ENCODE data around the gene JMJD1C. TPM values are rescaled to one million over a fixed set of nuclear protein-coding genes. Genes with fewer than 3 reads are reported as not detected.

JMJD1C gene
- total RNA-seq, 1 experiment from 2014 or later, result 139 TPM

DNA sequence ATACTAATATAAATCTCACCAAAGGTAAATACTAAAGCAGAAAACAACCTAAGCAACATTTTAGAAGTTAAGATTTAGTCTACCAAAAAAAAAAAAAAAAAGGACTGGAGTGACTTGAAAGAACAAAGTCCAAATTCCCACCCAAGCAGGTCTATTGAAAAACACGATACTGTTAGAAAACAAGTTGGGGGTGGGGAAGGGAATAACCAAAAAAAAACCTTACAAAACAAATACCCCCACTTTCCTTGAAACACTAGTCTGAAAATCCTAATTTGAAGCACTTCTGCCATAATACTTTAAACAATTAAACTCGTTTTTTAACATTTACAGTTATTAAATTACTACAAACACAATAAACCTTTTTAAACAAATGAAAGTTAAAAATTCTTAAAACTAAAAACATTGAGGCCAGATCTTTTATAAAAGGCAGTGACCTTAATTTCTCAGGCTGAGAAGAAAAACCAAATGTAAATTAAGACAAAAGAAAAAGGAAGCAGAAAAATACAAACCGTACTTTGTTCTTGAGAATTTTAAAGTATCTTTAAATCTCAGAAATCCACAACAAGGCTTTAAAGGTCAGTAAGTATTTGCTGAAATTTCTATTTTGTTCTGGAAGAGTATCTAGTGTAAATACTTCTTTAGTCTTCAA, 197.5 kb downstream of the JMJD1C start:
- Histone ChIP-seq H3K9me3 (ENCODE audit: low read length) (no peaks in the 10 kb centered on the region), H3K27me3 (ENCODE audit: low read length) (no peaks in the 10 kb centered on the region), H3K4me1 (ENCODE audit: insufficient read depth, low read length) (peaks cover 31% of the 10 kb centered on the region), H3K9ac (ENCODE audit: low read length) (peak overlapping the region; percentile 73), H4K20me1 (ENCODE audit: low read length) (peaks cover 38% of the 10 kb centered on the region), H3K4me2 (ENCODE audit: low read length) (peak overlapping the region; percentile 80), H3K4me3 (ENCODE audit: low read length) (peak overlapping the region; percentile 69), H3K79me2 (ENCODE audit: low read length) (peaks cover 92% of the 10 kb centered on the region), H3K36me3 (ENCODE audit: low read depth, low read length) (peaks cover 1% of the 10 kb centered on the region; the same call in 1 of the 2 replicates), H3K27ac (ENCODE audit: low read length) (peak overlapping the region; percentile 76), H3F3A (ENCODE audit: low read length, unreplicated experiment) (peaks cover 42% of the 10 kb centered on the region), H3K9me2 (replicated peaks; ENCODE audit: low read length) (no peaks in the 10 kb centered on the region), H2AFZ (ENCODE audit: low read length) (peak overlapping the region; percentile 31)
- CTCF ChIA-PET, result interaction anchor here (0.6 to 3.6 kb wide), 12 partner anchors 32 to 452 kb away, joined by 3 to 14 read pairs (median 4); no protein-coding TSS in a partner anchor
- BruUV-seq (replicated peaks), result no TSS peak
- TF ChIP-seq EZH2phosphoT487 (IDR thresholded peaks at IDR 0.05; ENCODE audit: borderline replicate concordance, low read length) (no peak), EZH2 (IDR thresholded peaks at IDR 0.05; ENCODE audit: low read length, unreplicated experiment) (no peak)
- TF ChIP-seq, protein P1, sequence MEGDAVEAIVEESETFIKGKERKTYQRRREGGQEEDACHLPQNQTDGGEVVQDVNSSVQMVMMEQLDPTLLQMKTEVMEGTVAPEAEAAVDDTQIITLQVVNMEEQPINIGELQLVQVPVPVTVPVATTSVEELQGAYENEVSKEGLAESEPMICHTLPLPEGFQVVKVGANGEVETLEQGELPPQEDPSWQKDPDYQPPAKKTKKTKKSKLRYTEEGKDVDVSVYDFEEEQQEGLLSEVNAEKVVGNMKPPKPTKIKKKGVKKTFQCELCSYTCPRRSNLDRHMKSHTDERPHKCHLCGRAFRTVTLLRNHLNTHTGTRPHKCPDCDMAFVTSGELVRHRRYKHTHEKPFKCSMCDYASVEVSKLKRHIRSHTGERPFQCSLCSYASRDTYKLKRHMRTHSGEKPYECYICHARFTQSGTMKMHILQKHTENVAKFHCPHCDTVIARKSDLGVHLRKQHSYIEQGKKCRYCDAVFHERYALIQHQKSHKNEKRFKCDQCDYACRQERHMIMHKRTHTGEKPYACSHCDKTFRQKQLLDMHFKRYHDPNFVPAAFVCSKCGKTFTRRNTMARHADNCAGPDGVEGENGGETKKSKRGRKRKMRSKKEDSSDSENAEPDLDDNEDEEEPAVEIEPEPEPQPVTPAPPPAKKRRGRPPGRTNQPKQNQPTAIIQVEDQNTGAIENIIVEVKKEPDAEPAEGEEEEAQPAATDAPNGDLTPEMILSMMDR (conservative IDR thresholded peaks at IDR 0.05; ENCODE audit: low read depth, low read length), result no peak
- no peak for DNase-seq
- POLR2A ChIA-PET (ENCODE audit: unreplicated experiment), result interaction anchor here (0.6 to 2.6 kb wide), 21 partner anchors 8 to 362 kb away, joined by 3 to 19 read pairs (median 4); no protein-coding TSS in a partner anchor
- intact Hi-C loops (cut with micrococcal nuclease), result loop anchor here (2.0 to 10.0 kb wide), 5 partner anchors 167 to 1003 kb away; partner anchors contain the start of gene RTKN2
- no peak for ATAC-seq

DNA sequence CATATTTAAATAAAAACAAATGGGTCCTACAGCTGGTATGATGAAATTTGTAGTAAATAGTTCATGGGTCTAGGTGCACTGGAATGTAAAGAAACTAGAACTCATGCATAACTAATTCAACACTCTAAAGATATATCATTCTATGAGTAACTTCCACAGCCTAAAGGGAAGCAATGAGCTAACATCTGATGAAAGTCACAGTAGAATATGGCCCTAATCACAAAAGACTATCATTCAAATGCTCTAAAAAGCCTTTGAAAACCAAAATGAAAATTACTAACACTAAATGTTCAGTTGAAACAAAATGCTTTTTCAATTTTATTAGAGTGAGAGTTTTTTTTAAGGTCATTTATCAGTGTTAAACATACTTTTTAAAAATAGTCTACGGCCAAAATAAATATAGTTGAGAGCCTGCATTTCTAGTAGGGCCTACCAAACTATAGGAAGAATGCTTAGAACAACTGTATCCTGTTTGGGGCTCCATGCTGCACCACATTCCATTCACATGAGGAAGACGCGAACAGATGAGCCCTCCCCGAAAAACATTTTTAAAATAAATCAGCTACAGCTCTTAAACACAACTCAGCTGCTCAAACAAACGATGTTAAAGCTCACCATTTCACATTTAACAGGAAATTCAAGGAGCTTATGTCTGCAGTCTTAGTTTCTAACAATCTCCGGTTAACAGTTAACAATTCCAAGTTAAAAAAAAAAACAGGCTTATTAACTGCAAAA, 198.2 kb downstream of the JMJD1C start:
- peak; percentile 43 for ATAC-seq
- peak overlapping the region; percentile 69 for H3K4me3 ChIP-seq (ENCODE audit: low read length)
- H2AFZ ChIP-seq (ENCODE audit: low read length), result 0 out of 2 replicates have a peak overlapping the region, but pooled peaks have one; percentile 1
- ChIA-PET POLR2A (ENCODE audit: unreplicated experiment) (interaction anchor here (0.6 to 2.6 kb wide), 12 partner anchors 9 to 397 kb away, joined by 4 to 14 read pairs (median 7); no protein-coding TSS in a partner anchor), CTCF (interaction anchor here (0.6 to 3.6 kb wide), 6 partner anchors 31 to 452 kb away, joined by 3 to 14 read pairs (median 4); no protein-coding TSS in a partner anchor)
- DNase-seq, result peak; percentile 98
- H3K9me2 ChIP-seq (replicated peaks; ENCODE audit: low read length), result no peaks in the 10 kb centered on the region
- peak overlapping the region; percentile 73 for H3K9ac ChIP-seq (ENCODE audit: low read length)
- H3K4me2 ChIP-seq (ENCODE audit: low read length), result peak overlapping the region; percentile 80
- peak overlapping the region; percentile 76 for H3K27ac ChIP-seq (ENCODE audit: low read length)
- peaks cover 34% of the 10 kb centered on the region for H3K4me1 ChIP-seq (ENCODE audit: insufficient read depth, low read length)
- peaks cover 3% of the 10 kb centered on the region; the same call in 1 of the 2 replicates for H3K36me3 ChIP-seq (ENCODE audit: low read depth, low read length)
- peaks cover 45% of the 10 kb centered on the region for H4K20me1 ChIP-seq (ENCODE audit: low read length)
- TF ChIP-seq, protein P1 (conservative IDR thresholded peaks at IDR 0.05; ENCODE audit: low read depth, low read length), result no peak
- TF ChIP-seq EZH2phosphoT487 (IDR thresholded peaks at IDR 0.05; ENCODE audit: borderline replicate concordance, low read length) (no peak), EZH2 (IDR thresholded peaks at IDR 0.05; ENCODE audit: low read length, unreplicated experiment) (no peak)
- peaks cover 42% of the 10 kb centered on the region for H3F3A ChIP-seq (ENCODE audit: low read length, unreplicated experiment)
- TSS peak; percentile 81 for BruUV-seq (replicated peaks)
- intact Hi-C loops (cut with micrococcal nuclease), result loop anchor here (2.0 to 10.0 kb wide), 6 partner anchors 167 to 1003 kb away; partner anchors contain the start of gene RTKN2
- no peaks in the 10 kb centered on the region for H3K27me3 ChIP-seq (ENCODE audit: low read length)
- no peaks in the 10 kb centered on the region for H3K9me3 ChIP-seq (ENCODE audit: low read length)
- H3K79me2 ChIP-seq (ENCODE audit: low read length), result peaks cover 92% of the 10 kb centered on the region

Measured in PC-3 (cell line).